ENCODE measurements around the gene DDX41.

- TF ChIP-seq TAF1 (IDR thresholded peaks at IDR 0.05; ENCODE audit: borderline replicate concordance, low read depth, low read length): no peak
- TF ChIP-seq POLR2AphosphoS5 (IDR thresholded peaks at IDR 0.05; ENCODE audit: low read depth, low read length): no peak
Measured at GRCh38 chr5:177490311-177490991, 26.3 kb downstream of the DDX41 start.
